Activated naive CD8-positive, alpha-beta T cell treated with anti-CD3 and anti-CD28 coated beads for 36 hours (primary cell): ENCODE data around the gene PGRMC1. TPM values are rescaled to one million over a fixed set of nuclear protein-coding genes. Genes with fewer than 3 reads are reported as not detected.

Experiments used
- DNase-seq: peaks from one replicate; pipeline ENCODE4 v3.0.0; 2021
- H3K27ac Mint-ChIP-seq: one replicate; pipeline ENCODE4 v1.8.0; 2022; ENCODE audit warnings: mild to moderate bottlenecking, moderate library complexity, mixed read lengths
- H3K27me3 Mint-ChIP-seq: one replicate; pipeline ENCODE4 v1.8.0; 2022; ENCODE audit warnings: mild to moderate bottlenecking, mixed read lengths
- H3K36me3 Mint-ChIP-seq: one replicate; pipeline ENCODE4 v1.8.0; 2021; ENCODE audit warnings: mild to moderate bottlenecking, mixed read lengths
- H3K4me1 Mint-ChIP-seq: one replicate; pipeline ENCODE4 v1.8.0; 2021; ENCODE audit warnings: mixed read lengths
- H3K4me3 Mint-ChIP-seq: one replicate; pipeline ENCODE4 v1.8.0; 2022; ENCODE audit warnings: mild to moderate bottlenecking, moderate library complexity, mixed read lengths
- H3K9me3 Mint-ChIP-seq: one replicate; pipeline ENCODE4 v1.8.0; 2022; ENCODE audit warnings: mixed read lengths
- total RNA-seq, 2 experiments: library from RNA; stranded (reverse); gene quantifications; one replicate each; pipeline ENCODE4 v1.2.3, GENCODE V29; 2021

The PGRMC1 gene
- total RNA-seq, 2 experiments from 2014 or later: 48.2 to 49.3 TPM

- Mint-ChIP-seq H3K27me3 (peaks cover 14% of the 10 kb centered on the region), H3K27ac (no peak overlapping the region), H3K36me3 (no peaks in the 10 kb centered on the region), H3K4me1 (no peaks in the 10 kb centered on the region), H3K9me3 (no peaks in the 10 kb centered on the region), H3K4me3 (no peak overlapping the region)
- DNase-seq: no peak
Measured at GRCh38 chrX:119222932-119223331, 13.2 kb upstream of the PGRMC1 start.

- Mint-ChIP-seq H3K27ac (no peak overlapping the region), H3K36me3 (no peaks in the 10 kb centered on the region), H3K4me3 (no peak overlapping the region), H3K9me3 (no peaks in the 10 kb centered on the region), H3K27me3 (peaks cover 14% of the 10 kb centered on the region), H3K4me1 (no peaks in the 10 kb centered on the region)
- no peak for DNase-seq
Measured at GRCh38 chrX:119223783-119224182, 12.3 kb upstream of the PGRMC1 start.

GRCh38 chrX:119226446-119226845 is 9.6 kb upstream of the PGRMC1 start:
- peaks cover 4% of the 10 kb centered on the region for H3K4me1 Mint-ChIP-seq
- no peaks in the 10 kb centered on the region for H3K36me3 Mint-ChIP-seq
- no peak overlapping the region for H3K4me3 Mint-ChIP-seq
- no peak for DNase-seq
- no peak overlapping the region for H3K27ac Mint-ChIP-seq
- no peaks in the 10 kb centered on the region for H3K9me3 Mint-ChIP-seq
- H3K27me3 Mint-ChIP-seq: peaks cover 24% of the 10 kb centered on the region

- DNase-seq: no peak
- no peak overlapping the region for H3K4me3 Mint-ChIP-seq
- peaks cover 4% of the 10 kb centered on the region for H3K4me1 Mint-ChIP-seq
- H3K36me3 Mint-ChIP-seq: no peaks in the 10 kb centered on the region
- no peak overlapping the region for H3K27ac Mint-ChIP-seq
- H3K27me3 Mint-ChIP-seq: peaks cover 24% of the 10 kb centered on the region
- no peaks in the 10 kb centered on the region for H3K9me3 Mint-ChIP-seq
Measured at GRCh38 chrX:119228512-119229252, 7.4 kb upstream of the PGRMC1 start.

- no peak overlapping the region for H3K27ac Mint-ChIP-seq
- H3K27me3 Mint-ChIP-seq: peaks cover 27% of the 10 kb centered on the region
- H3K36me3 Mint-ChIP-seq: no peaks in the 10 kb centered on the region
- H3K4me3 Mint-ChIP-seq: no peak overlapping the region
- DNase-seq: no peak
- H3K9me3 Mint-ChIP-seq: no peaks in the 10 kb centered on the region
- H3K4me1 Mint-ChIP-seq: peaks cover 4% of the 10 kb centered on the region
Measured at GRCh38 chrX:119229253-119229615, 6.9 kb upstream of the PGRMC1 start.

GRCh38 chrX:119230850-119231249 is 5.2 kb upstream of the PGRMC1 start:
- H3K9me3 Mint-ChIP-seq: no peaks in the 10 kb centered on the region
- H3K4me1 Mint-ChIP-seq: peaks cover 9% of the 10 kb centered on the region
- H3K27ac Mint-ChIP-seq: no peak overlapping the region
- DNase-seq: no peak
- H3K36me3 Mint-ChIP-seq: no peaks in the 10 kb centered on the region
- peaks cover 22% of the 10 kb centered on the region for H3K27me3 Mint-ChIP-seq
- no peak overlapping the region for H3K4me3 Mint-ChIP-seq

- Mint-ChIP-seq H3K4me3 (no peak overlapping the region), H3K9me3 (no peaks in the 10 kb centered on the region), H3K4me1 (peaks cover 9% of the 10 kb centered on the region), H3K36me3 (peaks cover under 1% of the 10 kb centered on the region), H3K27ac (no peak overlapping the region), H3K27me3 (peaks cover 13% of the 10 kb centered on the region)
- DNase-seq: no peak
Measured at GRCh38 chrX:119231936-119232445, 4.1 kb upstream of the PGRMC1 start.

- no peak for DNase-seq
- Mint-ChIP-seq H3K9me3 (no peaks in the 10 kb centered on the region), H3K4me1 (peaks cover 25% of the 10 kb centered on the region), H3K27me3 (peaks cover 3% of the 10 kb centered on the region), H3K27ac (no peak overlapping the region), H3K4me3 (peak overlapping the region; percentile 88), H3K36me3 (peaks cover 12% of the 10 kb centered on the region)
Measured at GRCh38 chrX:119235051-119235511, 1.0 kb upstream of the PGRMC1 start.

- peak overlapping the region; percentile 88 for H3K4me3 Mint-ChIP-seq
- peaks cover 31% of the 10 kb centered on the region for H3K4me1 Mint-ChIP-seq
- peaks cover 3% of the 10 kb centered on the region for H3K27me3 Mint-ChIP-seq
- DNase-seq: peak; percentile 30
- H3K9me3 Mint-ChIP-seq: no peaks in the 10 kb centered on the region
- peak overlapping the region; percentile 79 for H3K27ac Mint-ChIP-seq
- H3K36me3 Mint-ChIP-seq: peaks cover 19% of the 10 kb centered on the region
Measured at GRCh38 chrX:119236623-119237561, 807 bp downstream of the PGRMC1 start.

- Mint-ChIP-seq H3K27ac (peak overlapping the region; percentile 79), H3K4me3 (peak overlapping the region; percentile 88), H3K36me3 (peaks cover 24% of the 10 kb centered on the region), H3K9me3 (no peaks in the 10 kb centered on the region), H3K4me1 (peaks cover 34% of the 10 kb centered on the region), H3K27me3 (peaks cover 3% of the 10 kb centered on the region)
- DNase-seq: no peak
Measured at GRCh38 chrX:119237562-119237942, 1.5 kb downstream of the PGRMC1 start.

- Mint-ChIP-seq H3K36me3 (peaks cover 26% of the 10 kb centered on the region), H3K27ac (no peak overlapping the region), H3K4me3 (peak overlapping the region; percentile 50), H3K27me3 (peaks cover 3% of the 10 kb centered on the region), H3K9me3 (no peaks in the 10 kb centered on the region), H3K4me1 (peaks cover 34% of the 10 kb centered on the region)
- DNase-seq: no peak
Measured at GRCh38 chrX:119238557-119238956, 2.5 kb downstream of the PGRMC1 start.

GRCh38 chrX:119240356-119240755 is 4.3 kb downstream of the PGRMC1 start:
- Mint-ChIP-seq H3K36me3 (peaks cover 27% of the 10 kb centered on the region), H3K27me3 (no peaks in the 10 kb centered on the region), H3K4me3 (no peak overlapping the region), H3K27ac (no peak overlapping the region), H3K9me3 (no peaks in the 10 kb centered on the region), H3K4me1 (peaks cover 33% of the 10 kb centered on the region)
- DNase-seq: no peak

- Mint-ChIP-seq H3K4me3 (no peak overlapping the region), H3K4me1 (peaks cover 2% of the 10 kb centered on the region)
- DNase-seq: no peak
Measured at GRCh38 chrX:119247702-119248101, 11.6 kb downstream of the PGRMC1 start.

GRCh38 chrX:119249891-119250290 is 13.8 kb downstream of the PGRMC1 start:
- peaks cover 5% of the 10 kb centered on the region for H3K4me1 Mint-ChIP-seq
- DNase-seq: no peak
- no peaks in the 10 kb centered on the region for H3K9me3 Mint-ChIP-seq
- no peak overlapping the region for H3K4me3 Mint-ChIP-seq
- H3K36me3 Mint-ChIP-seq: peaks cover 6% of the 10 kb centered on the region
- no peak overlapping the region for H3K27ac Mint-ChIP-seq
- peaks cover 3% of the 10 kb centered on the region for H3K27me3 Mint-ChIP-seq

More at GRCh38 chrX:119247702-119248101, 11.6 kb downstream of the PGRMC1 start:
- Mint-ChIP-seq H3K36me3 (peaks cover 7% of the 10 kb centered on the region), H3K9me3 (no peaks in the 10 kb centered on the region), H3K27ac (no peak overlapping the region), H3K27me3 (no peaks in the 10 kb centered on the region)

GRCh38 chrX:119251386-119251785 is 15.3 kb downstream of the PGRMC1 start:
- Mint-ChIP-seq H3K36me3 (peaks cover 3% of the 10 kb centered on the region), H3K27ac (no peak overlapping the region), H3K27me3 (peaks cover 3% of the 10 kb centered on the region), H3K4me1 (peaks cover 5% of the 10 kb centered on the region), H3K9me3 (no peaks in the 10 kb centered on the region), H3K4me3 (no peak overlapping the region)
- no peak for DNase-seq
